ENCODE results near the gene SEC22B.
"Not testable (repeated sequence)": the region's sequence is repeated elsewhere in the genome, so short reads cannot be mapped to it uniquely, and the experiment has no call there.

Gene SEC22B

DNA sequence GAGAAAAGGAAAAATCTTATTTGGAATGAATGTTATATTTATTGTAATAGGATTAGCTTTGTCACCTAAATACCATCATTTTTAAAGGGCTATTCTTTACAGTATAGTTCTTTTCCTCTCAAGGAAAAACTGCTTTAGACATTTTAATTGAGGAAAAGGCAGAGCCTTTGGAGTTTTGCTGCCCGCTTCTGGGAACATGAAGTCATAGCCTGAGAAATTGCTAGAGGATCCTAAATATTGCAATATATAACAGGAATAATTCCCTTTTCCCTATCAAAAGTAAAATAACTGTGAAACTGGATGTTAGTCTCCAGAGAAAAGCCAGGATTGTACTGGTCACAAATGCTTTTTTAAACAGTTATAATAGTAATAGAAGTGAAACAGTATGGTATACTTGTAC, 30.5 kb downstream of the SEC22B start:
- not testable (repeated sequence) for DNase-seq (ENCODE audit: low spot score)

DNA sequence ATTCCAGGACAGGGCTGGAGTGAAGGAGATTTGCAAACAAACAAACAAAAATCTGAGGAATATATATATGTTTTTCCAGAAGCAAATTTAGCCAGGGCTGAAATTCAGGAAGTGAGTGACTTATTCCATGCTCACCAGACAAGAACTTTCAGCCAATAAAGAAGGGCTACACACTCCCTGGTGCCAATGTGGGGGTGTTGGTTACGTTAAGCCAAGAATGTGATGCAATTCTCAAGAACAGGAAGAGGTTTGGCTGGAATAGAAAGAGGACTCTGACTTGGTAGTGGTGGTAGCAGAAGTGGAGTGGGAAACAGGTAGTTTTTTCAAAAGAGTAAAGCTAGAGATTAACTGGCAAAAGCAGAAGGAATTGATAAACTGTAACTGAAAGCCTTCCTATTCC, 31.7 kb downstream of the SEC22B start:
- not testable (repeated sequence) for DNase-seq (ENCODE audit: low spot score)

DNA sequence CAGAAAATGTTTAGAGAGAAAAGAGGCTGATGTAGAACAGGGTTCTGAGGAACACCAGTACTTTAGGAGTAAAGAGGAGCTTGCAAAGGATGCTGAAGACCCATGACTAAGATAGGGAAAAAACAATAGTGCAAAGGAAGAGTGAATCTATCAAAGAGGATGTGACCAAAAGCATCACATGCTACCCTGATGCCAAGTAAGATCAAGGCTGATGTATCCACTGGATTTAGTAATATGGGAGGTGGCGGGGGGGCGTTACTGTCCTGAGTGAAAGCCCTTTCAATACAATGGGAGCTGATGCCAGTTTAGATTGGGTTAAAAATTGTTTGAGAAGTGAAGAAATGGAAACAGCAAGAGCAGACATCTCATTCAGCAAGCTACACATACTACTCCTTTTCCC, 32.2 kb downstream of the SEC22B start:
- DNase-seq (ENCODE audit: low spot score): not testable (repeated sequence)

DNA sequence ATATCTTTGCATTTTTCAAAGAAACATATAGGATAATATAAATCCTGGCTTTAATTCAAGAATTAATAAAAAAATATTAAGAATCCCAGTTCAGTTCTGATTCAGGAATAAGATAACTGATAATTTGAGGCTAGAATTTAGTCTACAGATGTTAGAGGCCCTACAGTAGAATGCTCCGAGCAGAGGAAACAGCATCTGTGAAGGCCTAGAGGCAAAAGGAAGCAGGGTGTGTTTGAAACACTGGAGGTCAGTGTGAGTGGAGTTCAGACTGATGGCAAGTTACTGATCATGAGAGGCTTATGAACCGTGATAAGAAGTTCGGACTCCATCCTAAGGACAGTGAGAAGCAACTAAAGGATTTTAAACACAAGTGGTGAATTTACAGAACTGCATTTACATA, 33.0 kb downstream of the SEC22B start:
- not testable (repeated sequence) for DNase-seq (ENCODE audit: low spot score)

DNA sequence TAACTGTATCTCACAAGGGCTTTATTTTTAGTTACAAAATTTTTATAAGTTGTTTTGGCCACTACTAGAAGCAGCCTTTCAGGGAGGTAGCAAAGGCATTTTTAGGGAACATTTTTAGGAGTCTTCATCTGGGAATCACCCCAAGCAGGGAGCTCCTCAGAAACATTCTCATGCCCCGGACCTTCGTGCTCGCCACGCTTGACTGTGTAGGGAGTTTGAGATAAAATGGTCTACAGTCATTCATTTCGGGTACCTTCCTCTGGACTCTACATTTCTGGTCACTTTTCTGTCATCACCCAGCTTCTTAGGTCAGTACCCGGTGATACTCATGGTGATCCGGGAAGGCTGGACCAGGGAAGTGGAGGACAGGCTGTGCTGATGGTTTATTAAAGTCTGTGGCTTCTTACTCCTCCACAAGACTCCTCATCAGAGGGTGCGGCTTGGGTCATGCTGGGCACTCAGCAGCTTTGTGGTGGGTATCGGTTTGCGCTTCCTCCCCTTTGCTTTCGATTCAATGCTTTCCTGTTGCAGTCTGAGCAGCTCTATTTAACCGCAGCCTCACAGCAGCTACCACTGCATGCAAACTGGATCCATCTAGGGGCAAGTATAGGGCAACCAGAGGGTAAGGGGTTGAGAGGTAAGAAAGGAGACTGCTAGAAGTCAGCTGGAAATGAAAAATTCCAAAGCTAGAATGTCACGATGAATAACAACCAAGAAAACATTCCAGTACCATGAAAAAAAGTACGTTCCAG, 33.6 kb downstream of the SEC22B start:
- DNase-seq (ENCODE audit: low spot score): peak; percentile 48

DNA sequence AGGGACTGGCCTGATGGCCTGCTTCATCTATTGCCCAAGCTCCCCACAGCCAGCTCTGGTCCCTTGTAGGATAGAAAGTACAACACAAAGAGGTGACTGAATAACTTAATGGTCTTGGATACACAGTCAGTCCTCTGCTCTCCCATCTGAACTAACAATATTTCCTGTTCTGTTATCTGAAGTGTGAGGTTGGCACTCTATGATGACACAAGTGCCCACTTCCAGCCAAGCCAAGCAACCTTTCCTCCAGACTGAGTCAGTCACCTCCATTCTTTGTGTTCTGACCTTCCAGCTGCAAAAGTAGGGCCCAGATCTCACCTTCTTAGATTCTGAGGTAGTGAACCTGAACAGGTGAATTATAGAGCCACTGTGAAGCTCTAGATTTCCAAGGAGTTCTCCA, 34.5 kb downstream of the SEC22B start:
- not testable (repeated sequence) for DNase-seq (ENCODE audit: low spot score)

DNA sequence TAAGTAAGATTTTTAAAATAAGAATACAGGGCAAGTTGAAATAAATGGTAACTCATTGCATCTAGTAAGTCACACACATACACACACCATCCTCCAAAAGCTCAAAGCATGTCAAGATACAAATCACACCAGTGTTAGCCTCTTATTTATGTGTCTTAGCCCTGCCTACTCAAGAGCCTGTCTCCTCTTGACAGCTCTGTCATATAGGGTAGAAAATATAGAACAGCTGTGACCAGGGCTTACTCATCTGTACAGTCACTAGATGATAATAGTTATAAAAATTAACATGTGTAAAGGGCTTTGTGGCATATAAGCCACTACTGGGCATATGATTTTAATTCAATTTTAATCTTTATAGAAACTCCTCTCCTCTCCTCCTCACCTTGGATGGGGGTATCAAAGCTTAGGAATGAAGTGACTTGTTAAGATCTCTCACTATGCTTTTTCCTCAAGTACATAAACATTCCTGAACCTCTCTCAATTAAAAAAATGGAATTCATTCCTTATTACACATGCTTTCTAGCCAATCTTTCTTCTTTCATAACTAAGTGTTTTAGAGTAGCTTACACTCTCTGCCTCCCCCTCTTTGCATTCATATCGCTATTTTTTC, 35.6 kb downstream of the SEC22B start:
- DNase-seq (ENCODE audit: low spot score): not testable (repeated sequence)

DNA sequence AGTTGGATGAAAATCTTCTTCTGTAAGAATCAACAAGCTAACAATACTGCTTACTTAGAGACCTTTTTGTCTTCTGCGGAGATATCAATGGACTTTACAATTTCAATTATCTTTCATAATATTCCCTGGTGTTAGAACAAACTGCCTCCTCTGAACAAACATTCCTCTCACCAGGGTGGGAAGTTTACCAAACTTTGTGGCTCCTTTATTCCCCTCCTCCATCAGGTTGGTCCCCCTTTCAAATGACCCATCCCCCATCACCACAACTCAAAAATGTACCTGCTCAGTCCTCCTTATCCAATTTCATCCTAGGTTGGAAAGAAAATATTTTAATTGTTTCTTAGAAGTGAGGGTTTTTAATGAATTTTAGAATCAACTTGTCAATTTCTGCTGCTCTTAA, 40.2 kb downstream of the SEC22B start:
- not testable (repeated sequence) for DNase-seq (ENCODE audit: low spot score)

DNA sequence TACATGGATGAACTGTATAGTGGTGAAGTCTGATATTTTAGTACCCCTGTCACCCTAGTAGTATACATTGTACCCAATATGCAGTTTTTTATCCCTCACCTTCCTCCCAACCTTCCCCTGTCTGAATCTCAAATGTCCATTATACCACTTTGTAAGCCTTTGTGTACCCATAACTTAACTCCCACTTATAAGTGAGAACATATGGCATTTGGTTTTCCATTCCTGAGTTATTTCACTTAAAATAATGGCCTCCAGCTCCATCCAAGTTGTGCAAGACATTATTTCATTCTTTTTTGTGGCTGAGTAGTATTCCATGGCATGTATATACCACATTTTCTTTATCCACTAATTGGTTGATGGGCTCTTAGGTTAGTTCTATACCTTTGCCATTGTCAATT, 42.4 kb downstream of the SEC22B start:
- DNase-seq (ENCODE audit: low spot score): not testable (repeated sequence)

DNA sequence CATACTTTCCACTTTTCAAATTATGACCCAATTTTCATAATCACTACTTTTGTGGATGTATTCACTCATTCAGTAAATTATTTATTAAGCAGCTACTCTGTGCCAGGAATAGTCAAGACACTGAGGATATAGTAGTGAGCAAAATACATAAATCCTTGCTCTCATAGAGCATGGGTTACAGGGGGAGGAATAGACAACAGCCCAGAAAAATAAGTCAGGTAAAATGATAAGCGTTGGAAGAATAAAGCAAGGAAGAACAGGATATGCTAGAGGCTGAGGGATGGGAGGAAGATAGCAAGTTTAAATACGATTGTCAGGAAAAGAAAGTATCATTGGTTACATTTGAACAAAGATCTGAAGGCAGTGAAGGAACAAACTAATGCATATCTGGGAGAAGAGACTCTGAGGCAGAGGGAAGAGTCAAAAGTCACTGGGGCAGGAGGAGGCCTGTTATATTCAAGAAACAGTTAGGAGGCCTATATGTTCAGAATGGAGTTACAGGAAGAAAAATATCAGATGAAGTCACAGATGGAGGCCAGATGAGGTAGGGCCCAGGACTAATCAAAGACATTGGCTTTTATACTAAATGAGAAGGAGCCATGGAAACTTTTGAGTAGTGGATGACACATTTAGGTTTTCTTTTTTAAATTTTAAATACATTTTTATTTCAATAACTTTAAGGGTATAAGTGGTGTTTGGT, 42.9 kb downstream of the SEC22B start:
- no peak for DNase-seq (ENCODE audit: low spot score)

DNA sequence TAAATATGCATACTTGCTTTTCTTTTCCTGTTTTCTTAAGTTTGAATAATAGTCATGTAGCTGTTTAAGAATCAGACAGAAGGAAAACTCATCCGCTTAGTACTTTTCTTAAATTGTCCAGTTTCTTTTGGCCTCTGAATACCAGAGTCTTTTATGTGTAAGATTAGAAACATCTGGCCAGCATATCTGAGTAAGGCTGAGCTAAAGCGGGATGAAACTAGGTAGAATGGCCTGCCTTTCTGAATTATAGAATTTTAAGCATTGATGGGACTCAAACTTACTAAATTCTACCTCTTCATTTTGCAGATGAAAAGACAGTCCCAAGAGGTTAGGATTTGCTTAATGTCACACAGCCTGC, 43.9 kb downstream of the SEC22B start:
- DNase-seq (ENCODE audit: low spot score): not testable (repeated sequence)

DNA sequence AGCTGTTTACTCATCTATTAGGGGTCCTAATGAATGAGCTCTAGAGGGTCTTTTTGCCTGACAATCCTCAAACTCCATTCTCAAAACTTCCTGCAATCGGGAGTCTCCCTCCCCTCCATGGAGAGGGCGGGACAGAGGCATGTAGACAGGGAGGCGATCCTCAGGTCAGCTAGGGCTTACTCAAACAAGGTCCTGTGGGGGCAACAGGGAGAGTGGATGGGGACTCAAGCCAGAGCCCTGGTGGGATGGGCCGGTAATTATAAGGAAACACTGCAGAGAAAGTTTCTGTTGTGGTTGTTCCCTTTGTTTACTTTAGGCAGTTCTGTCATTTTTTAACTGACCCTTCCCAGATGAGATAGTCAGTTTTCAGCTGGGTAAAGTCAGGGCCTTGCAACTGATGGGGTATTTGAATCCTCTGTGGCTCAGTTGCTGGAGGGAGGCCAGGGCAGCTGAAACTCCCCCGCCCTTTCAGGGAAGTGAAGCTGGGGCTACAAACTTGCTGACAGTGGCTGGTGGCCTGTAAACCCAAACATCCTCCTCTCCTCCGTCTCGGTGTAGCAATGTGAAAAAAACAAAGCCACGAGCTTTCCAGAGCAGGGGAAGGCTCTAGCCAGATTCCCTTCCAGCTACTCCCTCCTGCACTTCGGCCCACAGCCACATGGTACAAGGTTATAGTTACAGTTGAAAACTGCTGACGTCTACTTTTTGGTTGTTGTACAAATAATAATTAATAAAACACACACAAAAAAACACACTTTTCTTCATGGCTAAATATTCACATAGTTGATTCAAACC, 44.5 kb downstream of the SEC22B start:
- peak; percentile 58 for DNase-seq (ENCODE audit: low spot score)

DNA sequence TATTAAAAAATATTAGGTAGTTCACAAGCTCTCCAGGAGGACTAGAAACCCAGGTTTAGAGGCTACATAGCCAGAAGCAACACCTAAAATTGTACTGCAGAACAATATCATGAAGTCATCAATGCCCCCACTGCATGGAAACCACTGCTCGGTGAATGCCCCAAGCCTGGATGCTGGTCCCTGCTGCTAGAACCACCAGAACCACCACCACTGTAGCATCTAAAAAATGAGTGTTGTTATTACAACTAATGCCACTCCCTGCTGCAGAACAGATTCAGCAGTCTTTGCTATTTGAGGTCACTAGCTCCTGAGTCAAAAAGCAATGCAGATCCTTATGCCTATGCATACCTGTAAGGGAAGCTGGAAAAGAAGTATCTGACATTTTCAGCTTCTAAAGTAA, 48.4 kb downstream of the SEC22B start:
- not testable (repeated sequence) for DNase-seq (ENCODE audit: low spot score)

DNA sequence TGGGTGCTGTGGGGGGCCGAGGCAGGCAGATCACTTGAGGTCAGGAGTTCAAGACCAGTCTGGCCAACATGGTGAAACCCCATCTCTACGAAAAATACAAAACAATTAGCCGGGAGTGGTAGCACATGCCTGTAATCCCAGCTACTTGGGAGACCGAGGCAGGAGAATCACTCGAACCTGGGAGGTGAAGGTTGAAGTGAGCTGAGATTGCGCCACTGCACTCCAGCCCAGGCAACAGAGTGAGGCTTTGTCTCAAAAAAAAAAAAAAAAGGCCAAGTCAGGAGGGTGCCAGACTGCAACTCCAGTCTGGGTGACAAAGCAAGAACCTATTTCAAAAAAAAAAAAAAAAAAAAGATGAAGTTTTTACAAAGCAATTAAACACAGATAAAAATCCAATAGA, 50.1 kb downstream of the SEC22B start:
- DNase-seq (ENCODE audit: low spot score): not testable (repeated sequence)

DNA sequence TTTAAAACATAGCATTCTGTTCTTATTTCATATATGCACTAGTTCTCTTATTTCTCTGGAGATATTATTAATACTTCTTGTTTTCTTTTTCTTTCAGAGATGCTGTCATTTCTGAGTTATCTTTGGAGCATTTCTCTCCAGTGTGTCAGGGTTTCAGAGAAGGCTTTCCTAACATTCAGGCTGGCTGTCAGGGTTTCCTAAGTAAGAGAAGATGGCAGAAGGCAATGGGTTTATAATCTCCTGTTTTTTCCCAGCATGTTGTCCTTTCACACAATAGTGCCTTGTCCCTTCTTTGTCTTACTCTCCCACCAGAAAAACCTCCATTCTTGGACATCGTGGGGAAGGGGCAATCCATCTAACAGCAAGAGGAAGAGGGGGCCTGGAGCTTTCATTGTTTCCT, 51.7 kb downstream of the SEC22B start:
- DNase-seq (ENCODE audit: low spot score): not testable (repeated sequence)

DNA sequence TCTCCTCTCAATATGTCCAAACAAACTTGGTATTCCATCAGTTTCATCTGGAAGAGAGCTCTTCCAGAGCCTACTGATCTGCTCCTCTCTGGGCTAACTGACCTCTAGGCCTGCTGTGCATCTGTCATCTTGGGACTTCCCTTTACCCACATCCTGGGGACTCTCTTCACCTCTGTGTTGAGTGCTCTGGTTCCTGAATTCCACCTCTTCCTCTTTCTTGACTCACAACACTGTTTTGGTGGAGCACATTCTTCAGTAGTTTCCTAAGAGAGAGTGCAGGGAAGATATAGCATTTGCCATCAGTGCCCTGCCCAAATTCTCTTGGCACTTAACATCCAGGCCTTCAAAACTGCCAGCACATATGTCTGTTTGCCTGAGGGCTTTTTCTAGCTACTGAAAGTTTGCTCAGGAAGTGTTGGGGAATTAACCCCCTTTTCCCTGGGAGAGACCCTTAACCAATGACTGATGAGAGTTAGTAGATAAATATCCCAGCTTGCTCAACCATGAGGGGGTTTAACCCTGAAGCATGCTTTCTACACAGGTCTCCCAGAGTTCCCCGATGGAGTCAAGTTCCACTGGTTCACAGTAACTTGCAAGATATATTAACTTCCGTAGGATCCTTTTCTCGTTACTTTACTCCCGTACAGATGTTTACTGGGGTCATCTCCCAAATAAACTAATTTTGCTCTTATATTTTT, 52.4 kb downstream of the SEC22B start:
- DNase-seq (ENCODE audit: low spot score): peak; percentile 26

DNA sequence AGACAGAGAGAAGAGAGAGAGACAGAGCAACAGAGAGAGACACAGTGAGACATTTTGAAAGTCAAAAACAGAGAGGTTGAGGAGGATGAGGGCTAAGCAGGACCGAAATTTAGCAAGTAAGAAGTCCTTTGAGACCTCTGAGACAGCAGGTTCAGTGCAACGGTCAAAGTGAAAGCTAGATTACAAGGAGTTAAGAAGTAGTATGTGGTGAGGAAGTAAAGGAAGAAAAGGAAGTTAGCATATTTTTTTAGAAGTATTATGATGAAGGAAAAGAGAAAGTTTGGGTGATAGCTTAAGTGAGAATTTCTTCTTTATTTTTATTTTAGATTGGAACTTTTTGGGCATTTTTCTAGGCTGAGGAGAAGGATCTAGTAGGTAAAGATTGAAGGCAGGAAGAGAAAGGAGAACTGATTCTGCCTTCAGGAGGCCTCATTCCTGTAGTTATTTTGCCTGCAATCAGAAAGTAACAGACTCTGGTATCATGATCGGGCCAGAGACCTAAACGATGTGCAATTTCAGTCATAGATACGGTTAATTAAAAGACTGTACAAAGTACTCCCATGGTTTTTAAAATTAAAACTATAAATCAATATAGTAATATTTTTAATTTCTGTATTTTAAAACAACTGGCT, 53.9 kb downstream of the SEC22B start:
- not testable (repeated sequence) for DNase-seq (ENCODE audit: low spot score)

DNA sequence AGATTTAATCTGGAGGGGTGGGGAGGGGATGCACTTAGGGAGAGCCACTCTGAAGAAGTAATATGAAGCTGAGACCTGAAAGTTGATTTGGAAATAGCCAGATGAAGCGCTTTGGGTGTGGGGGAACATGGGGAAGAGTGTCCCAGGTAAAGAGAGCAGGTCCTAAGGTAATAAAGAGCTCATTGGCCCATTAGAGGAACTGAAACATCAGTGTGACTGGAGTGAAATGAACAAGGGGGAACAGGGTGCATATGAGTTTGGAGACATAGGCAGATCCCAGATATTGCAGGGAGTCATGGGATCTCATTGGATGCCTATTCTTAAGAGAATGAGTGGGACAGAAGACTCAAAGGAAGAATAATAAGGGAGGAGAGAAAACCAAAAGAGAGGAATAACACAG, 54.5 kb downstream of the SEC22B start:
- DNase-seq (ENCODE audit: low spot score): not testable (repeated sequence)

DNA sequence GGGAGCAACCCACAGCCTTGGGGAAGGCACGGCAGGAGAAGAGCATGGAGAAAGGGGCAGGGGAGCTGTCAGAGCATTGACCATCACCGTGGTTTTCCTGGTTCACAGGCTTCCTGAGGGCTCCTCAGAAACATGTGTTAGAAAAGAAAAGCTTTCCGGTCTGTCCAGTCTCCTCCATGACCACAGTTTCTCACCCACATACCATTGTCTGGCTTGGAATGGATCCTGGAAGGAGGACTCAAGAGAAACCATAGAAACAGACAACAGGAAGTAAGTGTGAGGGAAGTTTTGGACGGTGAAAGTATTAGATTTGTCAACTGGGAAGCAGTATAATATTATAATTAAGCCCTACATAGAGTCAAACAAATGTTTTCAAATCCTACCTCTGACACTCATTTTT, 55.8 kb downstream of the SEC22B start:
- DNase-seq (ENCODE audit: low spot score): not testable (repeated sequence)

DNA sequence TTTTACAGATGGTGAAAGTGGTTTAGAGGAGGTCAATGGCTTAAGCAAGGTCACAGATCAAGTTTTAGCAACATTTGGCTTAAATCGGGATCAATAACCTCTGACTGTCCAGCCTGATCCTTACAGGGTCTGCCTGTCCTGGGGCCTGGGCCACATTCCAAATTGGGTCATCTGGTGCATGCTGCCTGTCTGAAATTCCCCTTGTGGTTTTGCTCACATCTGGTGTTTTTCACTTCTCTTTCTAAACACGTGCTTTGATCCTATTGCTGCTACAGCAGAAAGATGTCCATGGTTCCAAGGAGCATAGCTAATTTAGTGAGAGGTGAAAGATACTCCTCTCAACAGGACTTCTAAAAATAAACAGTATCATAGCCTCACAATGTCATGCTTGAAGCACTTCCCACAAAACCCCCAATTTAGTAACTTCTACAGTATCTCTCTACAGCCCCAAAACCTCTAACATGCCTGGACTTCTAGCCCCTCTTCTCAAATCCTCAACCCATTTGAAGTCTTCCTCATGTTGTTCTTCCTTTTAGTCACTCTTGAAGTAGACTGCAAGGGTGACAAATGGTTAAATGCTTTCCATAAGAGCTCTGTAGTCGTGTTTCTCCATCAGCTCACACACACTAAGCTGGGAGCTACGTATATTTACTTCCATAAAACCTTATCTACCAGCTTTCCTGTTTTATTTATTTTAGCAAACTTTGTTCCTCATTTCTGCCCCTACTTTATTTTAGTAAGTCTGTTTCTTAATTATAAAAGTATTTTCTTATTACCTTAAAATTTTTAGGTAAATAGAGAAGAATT, 58.7 kb downstream of the SEC22B start:
- DNase-seq (ENCODE audit: low spot score): not testable (repeated sequence)
